Esophagus squamous epithelium (tissue), 5 donors: ENCODE results near the gene FAIM2. TPM values are rescaled to one million over a fixed set of nuclear protein-coding genes. Genes with fewer than 3 reads are reported as not detected.

Source experiments
- DNase-seq: peaks from one replicate; lab custom pipeline; 2025; lab: John Stamatoyannopoulos, UW
- H3K27ac ChIP-seq, 4 donors: fragments of 200-600 bp; sonication (generic); one replicate each; pipeline ENCODE4 v1.5.1; 2016 to 2019; ENCODE audit warnings: mild to moderate bottlenecking in 1 of 4
- H3K27me3 ChIP-seq, 4 donors: fragments of 200-600 bp; sonication (generic); 1 replicate in 3 of 4; 2 replicates in 1 of 4; pipeline versions ENCODE4 v1.5.1 to v1.6.0; 2017 to 2021; ENCODE audit warnings: antibody characterized with exemption in 1 of 4
- H3K36me3 ChIP-seq, 3 donors: fragments of 200-600 bp; sonication (generic); one replicate each; pipeline ENCODE4 v1.5.1; 2016 to 2019
- H3K4me1 ChIP-seq, 3 donors: fragments of 200-600 bp; sonication (generic); one replicate each; pipeline ENCODE4 v1.5.1; 2017 to 2019
- H3K4me3 ChIP-seq, 4 donors: fragments of 200-600 bp; sonication (generic); 1 replicate in 3 of 4; 2 replicates in 1 of 4; pipeline ENCODE4 v1.5.1; 2016 to 2019; ENCODE audit warnings: mild to moderate bottlenecking in 2 of 4, moderate library complexity in 1 of 4
- H3K9me3 ChIP-seq, 3 donors: fragments of 200-600 bp; sonication (generic); one replicate each; pipeline ENCODE4 v1.5.1; 2016 to 2019
- CTCF ChIP-seq, 6 experiments: fragments of 450-650 bp in 4 of 6; fragments of 200-600 bp in 2 of 6; sonication (generic) in 2 of 6; IDR thresholded peaks; one replicate each; pipeline ENCODE4 v1.5.1; 2016 to 2019; ENCODE audit warnings: antibody characterized with exemption in 6 of 6, mild to moderate bottlenecking in 4 of 6, moderate library complexity in 4 of 6
- POLR2A ChIP-seq, 4 donors: fragments of 450-650 bp; IDR thresholded peaks; one replicate each; pipeline ENCODE4 v1.6.1; 2017; ENCODE audit warnings: antibody characterized with exemption in 4 of 4, mild to moderate bottlenecking in 4 of 4, moderate library complexity in 3 of 4
- WGBS, 2 donors: methylation state at CpG; one replicate each; pipeline ENCODE4 v1.1.5; 2018; 5-methylcytosine and 5-hydroxymethylcytosine counted together
- intact Hi-C: fragments of 100-400 bp; cut with DNase I; formaldehyde crosslinking; loops from one replicate; pipeline ENCODE4 v1.15.0; 2022
- total RNA-seq, 4 donors: library from RNA; depleted of rRNA; stranded (reverse); fragments of >200 nt; gene quantifications; one replicate each; pipeline ENCODE4 v1.1.0, GENCODE V29; 2016
- donor health status: DM: yes; HTN: yes; CAD: no.

Gene FAIM2
- total RNA-seq, 4 donors from 2014 or later = 0.13 to 2.9 (median 0.23) TPM

- Histone ChIP-seq H3K27ac (peak overlapping the region in 1 of 4 donors; percentile 53), H3K36me3 (no peaks in the 10 kb centered on the region), H3K4me1 (peaks cover 0 to 14% (median 5%) of the 10 kb centered on the region in 3 donors), H3K9me3 (no peaks in the 10 kb centered on the region), H3K4me3 (no peak overlapping the region), H3K27me3 (no peaks in the 10 kb centered on the region)
- DNase-seq = no peak
- 29 to 48% methylated on average over 11 to 12 of the region's 16 CpGs for whole genome bisulfite sequencing, 2 donors
- TF ChIP-seq CTCF (IDR thresholded peaks at IDR 0.05) (no peak), POLR2A (IDR thresholded peaks at IDR 0.05) (no peak)
- intact Hi-C loops = no loop called here
Measured at GRCh38 chr12:49909826-49910225, 6.1 kb upstream of the FAIM2 start.

DNA sequence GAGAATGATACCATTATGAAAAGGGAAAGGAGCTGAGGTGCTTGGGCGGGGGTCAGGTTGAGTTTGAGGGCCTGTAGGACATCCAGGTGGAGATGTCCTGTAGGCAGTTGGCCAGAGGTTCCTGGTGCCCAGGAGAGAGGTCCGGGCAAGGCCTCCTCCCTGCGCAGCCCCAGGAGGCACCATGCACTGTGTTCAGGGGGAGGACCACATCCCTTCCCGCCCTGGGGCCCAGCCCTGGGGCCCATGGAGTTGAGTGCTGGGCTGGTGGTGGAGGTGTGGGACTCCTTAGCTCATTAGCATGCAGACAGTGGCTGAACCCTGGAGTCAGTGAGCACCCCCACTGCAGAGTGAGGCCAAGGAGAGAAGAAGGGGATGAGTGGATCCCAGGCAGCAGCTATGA lies 5.7 kb upstream of the FAIM2 start:
- no peak for DNase-seq
- peak overlapping the region in 1 of 4 donors; percentile 9 for H3K27ac ChIP-seq
- peaks cover under 1 to 19% (median 8%) of the 10 kb centered on the region in 3 donors for H3K4me1 ChIP-seq
- no peaks in the 10 kb centered on the region for H3K36me3 ChIP-seq
- intact Hi-C loops = no loop called here
- H3K27me3 ChIP-seq = peaks cover 0 to 3% (median 0%) of the 10 kb centered on the region in 4 donors
- H3K9me3 ChIP-seq = no peaks in the 10 kb centered on the region
- no peak overlapping the region for H3K4me3 ChIP-seq
- WGBS, 2 donors = 80 to 100% methylated on average over 2 to 3 of the region's 4 CpGs
- TF ChIP-seq POLR2A (IDR thresholded peaks at IDR 0.05) = no peak
- no peak for TF ChIP-seq CTCF (IDR thresholded peaks at IDR 0.05)

GRCh38 chr12:49907352-49907751 lies 3.7 kb upstream of the FAIM2 start:
- H3K36me3 ChIP-seq = no peaks in the 10 kb centered on the region
- no peak overlapping the region for H3K4me3 ChIP-seq
- H3K27ac ChIP-seq = no peak overlapping the region
- H3K4me1 ChIP-seq = peaks cover 9 to 32% (median 17%) of the 10 kb centered on the region in 3 donors
- TF ChIP-seq POLR2A (IDR thresholded peaks at IDR 0.05) = no peak
- TF ChIP-seq CTCF (IDR thresholded peaks at IDR 0.05) = no peak
- WGBS, 2 donors = 83 to 93% methylated on average over 1 of the region's 1 CpG
- peaks cover 0 to 22% (median 0%) of the 10 kb centered on the region in 4 donors for H3K27me3 ChIP-seq
- DNase-seq = no peak
- H3K9me3 ChIP-seq = no peaks in the 10 kb centered on the region
- intact Hi-C loops = no loop called here

GRCh38 chr12:49905718-49906314 lies 2.1 kb upstream of the FAIM2 start:
- Histone ChIP-seq H3K36me3 (no peaks in the 10 kb centered on the region), H3K4me3 (no peak overlapping the region), H3K27me3 (peaks cover 0 to 25% (median 0%) of the 10 kb centered on the region in 4 donors), H3K27ac (no peak overlapping the region), H3K9me3 (no peaks in the 10 kb centered on the region), H3K4me1 (peaks cover 9 to 32% (median 17%) of the 10 kb centered on the region in 3 donors)
- 92 to 95% methylated on average over 7 of the region's 7 CpGs for WGBS, 2 donors
- DNase-seq = no peak
- intact Hi-C loops = no loop called here
- no peak for TF ChIP-seq POLR2A (IDR thresholded peaks at IDR 0.05)
- TF ChIP-seq CTCF (IDR thresholded peaks at IDR 0.05) = no peak

GRCh38 chr12:49904601-49905000 lies 901 bp upstream of the FAIM2 start:
- H3K27ac ChIP-seq = peak overlapping the region in 3 of 4 donors; percentile 27 to 81 (median 68)
- intact Hi-C loops = no loop called here

More at GRCh38 chr12:49904601-49905000, 901 bp upstream of the FAIM2 start:
- Histone ChIP-seq H3K27me3 (peaks cover 0 to 26% (median 0%) of the 10 kb centered on the region in 4 donors), H3K9me3 (no peaks in the 10 kb centered on the region), H3K4me3 (peak overlapping the region in 2 of 4 donors; percentile 44 to 66), H3K4me1 (peaks cover 9 to 23% (median 13%) of the 10 kb centered on the region in 3 donors), H3K36me3 (no peaks in the 10 kb centered on the region)
- no peak for DNase-seq
- WGBS, 2 donors = 79 to 89% methylated on average over 6 to 9 of the region's 11 CpGs
- TF ChIP-seq CTCF (IDR thresholded peaks at IDR 0.05) (no peak), POLR2A (IDR thresholded peaks at IDR 0.05) (no peak)
